ENCODE results near the gene FARS2. TPM values are rescaled to one million over a fixed set of nuclear protein-coding genes. Genes with fewer than 3 reads are reported as not detected.

The FARS2 gene
- total RNA-seq, 2 donors from 2014 or later = 20.7 to 26.4 TPM

GRCh38 chr6:5813625-5814027 lies 552.3 kb downstream of the FARS2 start:
- peak overlapping the region; percentile 79 for H3K4me3 Mint-ChIP-seq
- H3K9me3 ChIP-seq (ENCODE audit: control insufficient read depth, low read length, poor library complexity, severe bottlenecking) = no peaks in the 10 kb centered on the region
- H3K36me3 Mint-ChIP-seq (ENCODE audit: low read depth) = no peaks in the 10 kb centered on the region
- no peaks in the 10 kb centered on the region for H3K27me3 Mint-ChIP-seq
- DNase-seq (no peak), ATAC-seq (peak; percentile 23)
- H3K4me1 Mint-ChIP-seq = peaks cover 28% of the 10 kb centered on the region
- peak overlapping the region; percentile 24 for H3K27ac Mint-ChIP-seq

GRCh38 chr6:5814116-5814515 lies 552.8 kb downstream of the FARS2 start:
- Mint-ChIP-seq H3K27me3 (no peaks in the 10 kb centered on the region), H3K4me1 (peaks cover 25% of the 10 kb centered on the region), H3K36me3 (ENCODE audit: low read depth) (no peaks in the 10 kb centered on the region), H3K27ac (peak overlapping the region; percentile 24), H3K4me3 (peak overlapping the region; percentile 79)
- DNase-seq (no peak), ATAC-seq (no peak)
- H3K9me3 ChIP-seq (ENCODE audit: control insufficient read depth, low read length, poor library complexity, severe bottlenecking) = no peaks in the 10 kb centered on the region

GRCh38 chr6:5814901-5815300 lies 553.6 kb downstream of the FARS2 start:
- H3K9me3 ChIP-seq (ENCODE audit: control insufficient read depth, low read length, poor library complexity, severe bottlenecking) = no peaks in the 10 kb centered on the region
- ATAC-seq (no peak), DNase-seq (no peak)
- Mint-ChIP-seq H3K27ac (peak overlapping the region; percentile 24), H3K4me3 (no peak overlapping the region), H3K36me3 (ENCODE audit: low read depth) (no peaks in the 10 kb centered on the region), H3K27me3 (no peaks in the 10 kb centered on the region), H3K4me1 (peaks cover 18% of the 10 kb centered on the region)

- no peak for ATAC-seq
- Mint-ChIP-seq H3K27me3 (no peaks in the 10 kb centered on the region), H3K4me3 (no peak overlapping the region), H3K27ac (no peak overlapping the region), H3K36me3 (ENCODE audit: low read depth) (no peaks in the 10 kb centered on the region), H3K4me1 (peaks cover 13% of the 10 kb centered on the region)
- DNase-seq = no peak
- H3K9me3 ChIP-seq (ENCODE audit: control insufficient read depth, low read length, poor library complexity, severe bottlenecking) = no peaks in the 10 kb centered on the region
Measured at GRCh38 chr6:5817869-5818268, 556.6 kb downstream of the FARS2 start.

- H3K9me3 ChIP-seq (ENCODE audit: control insufficient read depth, low read length, poor library complexity, severe bottlenecking) = no peaks in the 10 kb centered on the region
- Mint-ChIP-seq H3K4me1 (peaks cover 7% of the 10 kb centered on the region), H3K27me3 (no peaks in the 10 kb centered on the region), H3K36me3 (ENCODE audit: low read depth) (no peaks in the 10 kb centered on the region), H3K4me3 (no peak overlapping the region), H3K27ac (no peak overlapping the region)
- DNase-seq = no peak
- ATAC-seq = no peak
Measured at GRCh38 chr6:5818959-5819358, 557.6 kb downstream of the FARS2 start.

Other genes starting within 250 kb of the FARS2 start
- gene PPP1R3G, start 176.2 kb upstream of the FARS2 start, total RNA-seq = not detected
- gene LYRM4, start 563 bp upstream of the FARS2 start, total RNA-seq = 10 to 100 TPM; 14.6 to 19.2 TPM

All from T-helper 17 cell (primary cell).